Kidney epithelial cell (primary cell): ENCODE results near the gene CLDN15. TPM values are rescaled to one million over a fixed set of nuclear protein-coding genes. Genes with fewer than 3 reads are reported as not detected.

Experiments
- total RNA-seq: library from RNA; depleted of rRNA; stranded (reverse); fragments of >200 nt; gene quantifications from 2 replicates; pipeline ENCODE4 v1.2.3, GENCODE V29; 2015

The CLDN15 gene
- total RNA-seq, 1 donor from 2014 or later = 4.8 TPM

Other genes starting within 250 kb of the CLDN15 start
- not detected in 2 replicates for gene MUC17, start 217.7 kb downstream of the CLDN15 start, total RNA-seq
- gene TRIM56, start 152.3 kb downstream of the CLDN15 start, total RNA-seq = 15.8 and 16.7 TPM in 2 replicates
- gene SERPINE1, start 110.7 kb downstream of the CLDN15 start, total RNA-seq = 229 and 245 TPM in 2 replicates
- 155 and 183 TPM in 2 replicates for gene AP1S1, start 83.3 kb downstream of the CLDN15 start, total RNA-seq
- 17.5 and 17.8 TPM in 2 replicates for gene VGF, start 72.2 kb downstream of the CLDN15 start, total RNA-seq
- gene NAT16, start 57.5 kb downstream of the CLDN15 start, total RNA-seq = not detected in 2 replicates
- not detected in 2 replicates for gene MOGAT3, start 36.8 kb downstream of the CLDN15 start, total RNA-seq
- 95.6 and 102 TPM in 2 replicates for gene PLOD3, start 20.2 kb downstream of the CLDN15 start, total RNA-seq
- 90.2 and 109 TPM in 2 replicates for gene ZNHIT1, start 19.6 kb downstream of the CLDN15 start, total RNA-seq
- 203 and 231 TPM in 2 replicates for gene FIS1, start 7.3 kb upstream of the CLDN15 start, total RNA-seq
- 37.3 and 39.6 TPM in 2 replicates for gene IFT22, start 84.0 kb upstream of the CLDN15 start, total RNA-seq
- gene COL26A1, start 125.1 kb upstream of the CLDN15 start, total RNA-seq = 0.21 and 0.42 TPM in 2 replicates